GM12873 (cell line): ENCODE results near the gene CD3E.

Experiments
- TF ChIP-seq, protein P1 (sequence below): IDR thresholded peaks from 2 replicates; pipeline ENCODE4 v1.5.1; 2012; ENCODE audit warnings: low read depth, mild to moderate bottlenecking, moderate library complexity, low read length, control low read depth; ENCODE audit not compliant: insufficient read depth; ENCODE audit errors: missing control alignments

Gene CD3E

DNA sequence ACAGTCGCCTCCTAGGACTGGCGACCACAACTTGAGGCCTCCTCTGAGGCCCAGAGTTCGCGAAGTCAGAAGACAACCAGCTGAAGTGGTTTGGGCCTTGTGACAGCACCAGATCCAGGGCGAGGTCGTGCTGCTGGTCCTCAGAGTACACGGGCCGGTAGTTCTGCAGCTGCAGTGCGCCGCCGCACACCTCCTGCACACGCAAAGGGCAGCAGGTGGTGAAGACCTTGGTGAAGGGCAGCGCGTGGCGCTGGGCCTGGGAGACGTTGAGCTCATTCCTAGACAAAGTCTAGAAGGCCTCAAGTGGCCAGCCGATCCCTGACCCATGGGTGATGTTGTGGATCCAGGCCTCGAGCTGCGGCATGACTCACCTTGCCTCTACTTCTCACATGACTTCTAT lies 18.2 kb downstream of the CD3E start:
- TF ChIP-seq, protein P1, sequence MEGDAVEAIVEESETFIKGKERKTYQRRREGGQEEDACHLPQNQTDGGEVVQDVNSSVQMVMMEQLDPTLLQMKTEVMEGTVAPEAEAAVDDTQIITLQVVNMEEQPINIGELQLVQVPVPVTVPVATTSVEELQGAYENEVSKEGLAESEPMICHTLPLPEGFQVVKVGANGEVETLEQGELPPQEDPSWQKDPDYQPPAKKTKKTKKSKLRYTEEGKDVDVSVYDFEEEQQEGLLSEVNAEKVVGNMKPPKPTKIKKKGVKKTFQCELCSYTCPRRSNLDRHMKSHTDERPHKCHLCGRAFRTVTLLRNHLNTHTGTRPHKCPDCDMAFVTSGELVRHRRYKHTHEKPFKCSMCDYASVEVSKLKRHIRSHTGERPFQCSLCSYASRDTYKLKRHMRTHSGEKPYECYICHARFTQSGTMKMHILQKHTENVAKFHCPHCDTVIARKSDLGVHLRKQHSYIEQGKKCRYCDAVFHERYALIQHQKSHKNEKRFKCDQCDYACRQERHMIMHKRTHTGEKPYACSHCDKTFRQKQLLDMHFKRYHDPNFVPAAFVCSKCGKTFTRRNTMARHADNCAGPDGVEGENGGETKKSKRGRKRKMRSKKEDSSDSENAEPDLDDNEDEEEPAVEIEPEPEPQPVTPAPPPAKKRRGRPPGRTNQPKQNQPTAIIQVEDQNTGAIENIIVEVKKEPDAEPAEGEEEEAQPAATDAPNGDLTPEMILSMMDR, result no peak

DNA sequence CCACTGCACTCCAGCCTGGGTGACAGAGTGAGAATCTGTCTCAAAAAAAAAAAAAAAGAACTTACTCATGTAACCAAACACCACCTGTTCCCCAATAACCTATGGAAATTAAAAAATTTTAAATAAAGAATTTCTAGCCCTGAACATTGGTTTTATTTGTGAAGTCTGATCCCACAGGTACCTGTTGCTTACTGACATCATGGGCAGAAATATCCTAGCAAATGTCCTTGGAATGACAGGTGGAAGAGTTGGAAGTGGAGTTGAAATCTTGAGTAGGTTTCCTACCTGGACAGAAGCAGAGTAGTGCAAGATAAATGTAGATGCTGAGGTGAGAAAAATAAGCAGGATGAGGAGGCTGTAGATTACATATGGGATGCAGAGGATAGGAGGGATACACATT lies 20.8 kb downstream of the CD3E start:
- TF ChIP-seq, protein P1, result no peak

DNA sequence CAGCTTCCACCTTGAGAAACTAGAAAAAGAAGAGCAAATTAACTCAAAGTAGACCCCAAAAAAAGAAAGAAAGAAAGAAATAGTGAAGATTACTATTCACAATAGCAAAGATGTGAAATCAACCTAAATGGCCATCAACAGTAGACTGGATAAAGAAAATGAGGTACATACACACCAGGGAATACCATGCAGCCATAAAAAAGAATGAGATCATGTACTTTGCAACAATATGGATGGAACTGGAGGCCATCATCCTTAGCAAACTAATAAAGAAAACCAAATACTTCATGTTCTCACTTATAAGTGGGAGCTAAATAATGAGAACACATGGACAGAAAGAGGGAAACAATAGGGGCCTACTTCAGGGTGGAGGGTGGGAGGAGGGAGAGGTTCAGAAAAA lies 24.2 kb downstream of the CD3E start:
- TF ChIP-seq, protein P1, result no peak

DNA sequence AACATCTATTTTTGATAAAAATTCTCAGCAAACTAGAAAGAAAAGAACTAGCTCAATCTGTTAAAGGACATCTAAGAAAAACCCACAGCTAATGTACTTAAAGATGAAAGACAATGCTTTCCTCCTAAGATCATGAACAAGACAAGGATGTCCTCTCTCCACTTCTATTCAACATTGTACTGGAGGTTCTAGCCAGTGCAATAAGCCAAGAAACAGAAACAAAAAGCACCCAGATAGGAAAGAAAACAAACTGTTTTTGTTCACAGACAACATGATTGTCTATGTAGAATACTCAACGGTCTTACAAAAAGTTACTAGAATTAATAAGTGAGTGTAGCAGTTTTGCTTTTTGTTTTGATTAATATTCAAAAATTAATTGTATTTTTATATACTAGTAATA lies 30.2 kb downstream of the CD3E start:
- TF ChIP-seq, protein P1, result no peak

DNA sequence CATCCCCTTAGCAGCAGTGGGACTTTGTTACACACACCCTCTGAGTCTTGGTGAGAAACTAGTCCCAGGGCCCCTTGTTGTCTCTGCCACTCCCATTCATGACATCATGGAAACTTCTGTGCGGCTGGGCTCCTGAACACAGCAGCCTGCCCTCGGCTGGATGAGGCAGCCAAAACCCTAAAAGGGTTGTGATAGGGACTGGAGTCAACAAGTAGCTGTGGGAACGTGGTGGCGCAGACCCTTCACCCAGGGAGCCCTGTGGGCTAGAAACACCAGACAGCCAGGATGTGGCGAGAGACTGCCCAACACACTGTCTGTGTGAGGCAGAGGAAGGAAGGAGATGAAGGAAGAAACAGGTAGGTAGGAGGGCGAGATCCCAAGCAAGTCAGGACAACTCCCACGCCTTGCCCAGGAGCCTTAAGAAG lies 34.1 kb downstream of the CD3E start:
- TF ChIP-seq, protein P1, result no peak

DNA sequence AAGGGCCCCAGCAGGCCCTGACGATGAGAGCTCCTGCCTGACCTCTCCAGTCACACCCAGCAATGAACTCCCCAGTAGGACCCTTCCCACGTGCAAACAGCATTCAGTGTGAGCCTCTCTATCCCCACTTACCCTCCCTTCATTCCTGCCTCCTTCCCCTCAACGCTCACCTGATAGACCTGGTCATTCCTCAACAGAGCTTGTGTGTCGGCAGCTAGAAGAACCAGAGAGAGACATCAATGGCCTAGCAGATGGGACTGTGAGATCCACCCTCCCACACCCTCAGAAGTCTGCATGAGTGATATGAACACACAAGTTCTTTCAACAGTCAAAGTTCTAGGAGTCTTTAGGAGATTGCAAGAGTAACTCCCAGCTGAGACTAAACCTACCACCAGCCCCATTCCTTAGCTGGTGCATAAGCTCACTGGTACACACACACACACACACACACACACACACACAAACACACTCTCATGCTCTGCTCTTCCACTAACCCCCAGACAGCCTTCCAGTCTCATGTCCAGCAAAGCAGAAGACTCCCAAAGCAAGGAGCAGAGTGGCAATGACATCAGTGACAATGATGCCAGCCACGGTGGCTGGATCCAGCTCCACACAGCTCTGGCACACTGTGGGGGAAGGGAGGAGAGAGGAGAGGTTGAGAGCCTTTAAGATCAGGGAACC lies 34.9 kb downstream of the CD3E start:
- TF ChIP-seq, protein P1, result no peak

DNA sequence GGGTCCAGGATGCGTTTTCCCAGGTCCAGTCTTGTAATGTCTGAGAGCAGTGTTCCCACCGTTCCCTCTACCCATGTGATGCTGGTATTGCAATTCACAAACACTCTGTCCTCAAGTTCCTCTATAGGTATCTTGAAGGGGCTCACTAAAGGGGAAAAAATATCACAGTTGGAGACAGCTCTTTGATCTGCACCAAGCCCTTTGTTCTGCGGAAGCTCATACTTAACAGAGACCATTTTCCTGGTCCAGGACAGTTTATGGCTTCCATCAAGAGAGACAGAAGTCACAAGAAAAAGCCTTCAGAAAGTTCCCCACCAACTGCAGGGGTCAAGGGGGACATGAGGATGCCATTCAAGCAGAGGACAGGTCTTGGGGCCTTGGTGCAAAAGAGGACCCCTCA lies 35.9 kb downstream of the CD3E start:
- TF ChIP-seq, protein P1, result no peak
